ENCODE results near the gene AQP12A. TPM values are rescaled to one million over a fixed set of nuclear protein-coding genes. Genes with fewer than 3 reads are reported as not detected.

AQP12A gene
- polyA plus RNA-seq, 1 donor (not counting 4 experiments of a cell fraction or from before 2014, with no cell fraction given): not detected

- Histone ChIP-seq H3K4me1 (ENCODE audit: control insufficient read depth, extremely low read depth, insufficient read depth, low read length) (no peaks in the 10 kb centered on the region), H3K9me1 (ENCODE audit: control insufficient read depth, extremely low read depth, insufficient read depth, low read length) (no peaks in the 10 kb centered on the region), H3K9ac (ENCODE audit: control insufficient read depth, extremely low read depth, insufficient read depth, low read length) (no peak overlapping the region), H3K27ac (ENCODE audit: control insufficient read depth, insufficient read depth, low read length) (no peak overlapping the region), H3K9me3 (ENCODE audit: control insufficient read depth, low read depth, low read length) (no peaks in the 10 kb centered on the region), H3K4me3 (ENCODE audit: control insufficient read depth in 2 of 3, extremely low read depth in 1 of 3, insufficient read depth in 2 of 3, low read depth in 1 of 3, low read length in 3 of 3) (no peak overlapping the region), H4K20me1 (ENCODE audit: control insufficient read depth, extremely low read depth, insufficient read depth, low read length) (peaks cover 2% of the 10 kb centered on the region), H2AFZ (ENCODE audit: control insufficient read depth, low read length) (no peak overlapping the region), H3K27me3 (ENCODE audit: control insufficient read depth, extremely low read depth, insufficient read depth, low read length) (peaks cover 10% of the 10 kb centered on the region), H3K79me2 (ENCODE audit: control insufficient read depth, insufficient read depth, low read length) (no peaks in the 10 kb centered on the region), H3K36me3 (ENCODE audit: control insufficient read depth in 2 of 2, extremely low read depth in 1 of 2, insufficient read depth in 2 of 2, low read length in 2 of 2) (no peaks in the 10 kb centered on the region), H3K4me2 (ENCODE audit: control insufficient read depth, extremely low read depth, insufficient read depth, low read depth, low read length) (no peak overlapping the region)
- TF ChIP-seq, protein P1, sequence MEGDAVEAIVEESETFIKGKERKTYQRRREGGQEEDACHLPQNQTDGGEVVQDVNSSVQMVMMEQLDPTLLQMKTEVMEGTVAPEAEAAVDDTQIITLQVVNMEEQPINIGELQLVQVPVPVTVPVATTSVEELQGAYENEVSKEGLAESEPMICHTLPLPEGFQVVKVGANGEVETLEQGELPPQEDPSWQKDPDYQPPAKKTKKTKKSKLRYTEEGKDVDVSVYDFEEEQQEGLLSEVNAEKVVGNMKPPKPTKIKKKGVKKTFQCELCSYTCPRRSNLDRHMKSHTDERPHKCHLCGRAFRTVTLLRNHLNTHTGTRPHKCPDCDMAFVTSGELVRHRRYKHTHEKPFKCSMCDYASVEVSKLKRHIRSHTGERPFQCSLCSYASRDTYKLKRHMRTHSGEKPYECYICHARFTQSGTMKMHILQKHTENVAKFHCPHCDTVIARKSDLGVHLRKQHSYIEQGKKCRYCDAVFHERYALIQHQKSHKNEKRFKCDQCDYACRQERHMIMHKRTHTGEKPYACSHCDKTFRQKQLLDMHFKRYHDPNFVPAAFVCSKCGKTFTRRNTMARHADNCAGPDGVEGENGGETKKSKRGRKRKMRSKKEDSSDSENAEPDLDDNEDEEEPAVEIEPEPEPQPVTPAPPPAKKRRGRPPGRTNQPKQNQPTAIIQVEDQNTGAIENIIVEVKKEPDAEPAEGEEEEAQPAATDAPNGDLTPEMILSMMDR (optimal IDR thresholded peaks at IDR 0.05 in 1 of 3, IDR thresholded peaks at IDR 0.05 in 1 of 3, conservative IDR thresholded peaks at IDR 0.05 in 1 of 3; ENCODE audit: extremely low read depth in 1 of 3, insufficient read depth in 2 of 3, low read length in 3 of 3): no peak
- TF ChIP-seq EZH2 (IDR thresholded peaks at IDR 0.05; ENCODE audit: low read length): no peak
- no peak for DNase-seq (ENCODE audit: low read depth, low spot score)
- dilution Hi-C loops (cut with MboI; ENCODE audit: extremely low pct_ligation_motif_present, low sequenced_read_pairs): no loop called here
- FAIRE-seq: no peak
Observed at GRCh38 chr2:240737512-240737911, 45.8 kb downstream of the AQP12A start.

GRCh38 chr2:240737958-240738357 is 46.3 kb downstream of the AQP12A start:
- no peak overlapping the region for H3K9ac ChIP-seq (ENCODE audit: control insufficient read depth, extremely low read depth, insufficient read depth, low read length)
- H3K4me2 ChIP-seq (ENCODE audit: control insufficient read depth, extremely low read depth, insufficient read depth, low read depth, low read length): no peak overlapping the region
- no peak overlapping the region for H2AFZ ChIP-seq (ENCODE audit: control insufficient read depth, low read length)
- peaks cover 10% of the 10 kb centered on the region for H3K27me3 ChIP-seq (ENCODE audit: control insufficient read depth, extremely low read depth, insufficient read depth, low read length)
- dilution Hi-C loops (cut with MboI; ENCODE audit: extremely low pct_ligation_motif_present, low sequenced_read_pairs): no loop called here
- no peak overlapping the region for H3K27ac ChIP-seq (ENCODE audit: control insufficient read depth, insufficient read depth, low read length)
- no peak overlapping the region for H3K4me3 ChIP-seq (ENCODE audit: control insufficient read depth in 2 of 3, extremely low read depth in 1 of 3, insufficient read depth in 2 of 3, low read depth in 1 of 3, low read length in 3 of 3)
- H3K79me2 ChIP-seq (ENCODE audit: control insufficient read depth, insufficient read depth, low read length): no peaks in the 10 kb centered on the region
- no peaks in the 10 kb centered on the region for H3K9me3 ChIP-seq (ENCODE audit: control insufficient read depth, low read depth, low read length)
- DNase-seq (ENCODE audit: low read depth, low spot score) (no peak), FAIRE-seq (no peak)
- H3K9me1 ChIP-seq (ENCODE audit: control insufficient read depth, extremely low read depth, insufficient read depth, low read length): no peaks in the 10 kb centered on the region
- H3K4me1 ChIP-seq (ENCODE audit: control insufficient read depth, extremely low read depth, insufficient read depth, low read length): no peaks in the 10 kb centered on the region
- TF ChIP-seq, protein P1 (optimal IDR thresholded peaks at IDR 0.05 in 1 of 3, IDR thresholded peaks at IDR 0.05 in 1 of 3, conservative IDR thresholded peaks at IDR 0.05 in 1 of 3; ENCODE audit: extremely low read depth in 1 of 3, insufficient read depth in 2 of 3, low read length in 3 of 3): no peak
- TF ChIP-seq EZH2 (IDR thresholded peaks at IDR 0.05; ENCODE audit: low read length): no peak
- H4K20me1 ChIP-seq (ENCODE audit: control insufficient read depth, extremely low read depth, insufficient read depth, low read length): peaks cover 2% of the 10 kb centered on the region
- no peaks in the 10 kb centered on the region for H3K36me3 ChIP-seq (ENCODE audit: control insufficient read depth in 2 of 2, extremely low read depth in 1 of 2, insufficient read depth in 2 of 2, low read length in 2 of 2)
